Stimulated activated CD8-positive, alpha-beta memory T cell treated with anti-CD3 and anti-CD28 coated beads, Interleukin-4, amount 100 ng/mL, for 1 hour (primary cell): ENCODE measurements around the gene LNPEP.

Experiments used
- DNase-seq, 2 donors: peaks; one replicate each; pipeline ENCODE4 v3.0.0-alpha.2; 2020; ENCODE audit warnings: low read depth in 2 of 2, low spot score in 1 of 2

Gene LNPEP

DNA sequence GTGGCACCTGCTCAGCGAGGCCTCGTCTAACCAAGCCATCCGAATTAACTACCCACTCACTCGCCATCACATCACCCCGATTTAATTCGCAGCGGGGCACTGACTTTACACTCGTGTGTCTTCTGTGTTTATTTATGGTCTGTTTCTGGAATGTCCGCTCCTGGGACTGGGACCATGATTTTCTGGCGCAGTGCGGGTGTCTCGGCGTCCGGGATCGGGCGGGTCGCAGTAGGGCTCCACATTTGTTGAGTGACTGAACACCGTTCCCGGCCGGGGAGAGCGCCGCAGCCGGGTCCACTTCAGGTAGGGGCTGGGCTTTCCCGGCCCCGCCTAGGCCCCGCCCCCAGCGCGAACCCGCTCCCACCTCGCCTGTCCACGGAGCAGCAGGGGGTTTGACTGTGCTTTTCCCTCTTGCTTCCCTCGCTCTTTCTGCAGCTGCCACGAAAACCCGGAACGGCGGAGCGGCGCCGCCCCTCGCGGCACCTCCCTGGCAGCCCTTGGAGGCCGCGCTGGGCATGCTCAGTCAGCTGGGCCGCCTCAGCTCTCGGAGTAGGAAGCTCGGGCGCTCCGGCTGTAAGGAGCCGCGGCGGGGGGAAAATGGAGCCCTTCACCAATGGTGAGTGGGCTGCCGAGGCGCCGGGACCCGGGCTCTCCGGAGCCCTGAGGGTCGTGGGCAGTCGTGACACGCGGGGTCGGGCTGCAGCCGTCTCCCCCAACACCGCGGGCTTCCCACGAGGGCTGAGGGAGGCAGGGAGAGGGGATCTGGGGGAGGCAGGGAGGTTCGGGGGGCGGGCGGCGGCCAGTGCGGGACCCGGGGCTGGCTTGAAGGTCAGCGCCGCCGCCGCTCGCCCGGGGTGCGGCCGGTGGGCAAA, at the start of gene LNPEP:
TSS of gene LNPEP (plus strand) at position 522 of the 872 bp plus-strand sequence. CDS start at position 598, 76 bp downstream.
- peak; percentile 79 to 90 for DNase-seq

DNA sequence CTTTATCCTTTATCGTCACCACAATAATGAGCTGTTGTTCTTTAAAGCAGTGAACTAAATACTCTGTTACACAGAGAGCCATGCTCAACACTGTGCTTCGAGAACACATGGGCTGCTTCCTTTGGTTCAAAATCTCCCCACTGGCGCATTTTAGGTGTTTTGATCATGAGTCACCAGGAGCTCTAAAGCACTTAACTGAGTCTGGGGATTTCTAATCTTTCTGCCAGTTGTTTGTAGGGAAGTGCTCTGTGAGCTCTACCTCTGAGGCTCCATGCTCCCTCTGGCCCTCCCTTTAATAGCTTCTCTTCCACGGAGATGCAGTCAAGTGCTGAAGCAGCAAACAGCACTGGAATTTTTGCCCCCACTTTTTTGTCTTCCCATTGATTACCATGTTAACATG, 42.5 kb upstream of the LNPEP start:
- no peak for DNase-seq

DNA sequence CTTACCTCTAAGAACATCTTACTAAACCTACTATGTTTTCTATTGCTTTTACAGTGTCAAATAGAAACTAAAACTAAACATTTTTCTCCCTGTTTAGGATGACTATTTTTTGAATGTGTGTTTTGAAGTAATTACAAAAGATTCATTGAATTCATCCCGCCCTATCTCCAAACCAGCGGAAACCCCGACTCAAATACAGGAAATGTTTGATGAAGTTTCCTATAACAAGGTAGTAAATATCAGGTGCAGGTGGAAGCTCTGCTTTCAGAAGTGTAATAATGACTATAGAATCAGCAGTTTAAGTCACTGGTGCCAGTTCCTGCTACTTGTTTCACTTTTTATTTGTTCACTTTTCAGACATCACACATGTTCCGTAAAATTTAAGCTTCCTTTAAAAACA, 39.6 kb upstream of the LNPEP start:
- no peak for DNase-seq

GRCh38 chr5:96896806-96897205, 39.1 kb upstream of the LNPEP start:
- DNase-seq: no peak

GRCh38 chr5:96901384-96901783, 34.5 kb upstream of the LNPEP start:
- no peak for DNase-seq

DNA sequence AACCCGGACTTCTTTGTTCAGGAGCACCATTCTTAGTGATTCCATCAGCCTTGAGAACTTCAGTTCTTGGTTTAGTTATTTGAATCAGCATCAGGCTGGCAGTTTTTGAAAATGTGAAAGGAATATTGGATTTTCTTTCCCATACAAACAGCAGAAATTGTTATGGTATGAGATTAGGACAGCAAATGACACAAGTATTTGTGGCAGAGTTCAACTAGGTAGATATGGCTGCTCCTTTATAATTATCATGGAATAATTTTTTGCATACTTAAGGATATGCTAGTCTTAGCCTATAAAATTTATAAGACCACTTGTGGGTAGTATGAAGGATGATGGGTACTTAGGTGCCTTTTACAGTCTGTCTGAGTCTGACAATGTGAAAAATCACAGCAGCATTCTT, 34.0 kb upstream of the LNPEP start:
- DNase-seq: no peak

- DNase-seq: no peak
Observed at GRCh38 chr5:96902876-96903275, 33.0 kb upstream of the LNPEP start.

DNA sequence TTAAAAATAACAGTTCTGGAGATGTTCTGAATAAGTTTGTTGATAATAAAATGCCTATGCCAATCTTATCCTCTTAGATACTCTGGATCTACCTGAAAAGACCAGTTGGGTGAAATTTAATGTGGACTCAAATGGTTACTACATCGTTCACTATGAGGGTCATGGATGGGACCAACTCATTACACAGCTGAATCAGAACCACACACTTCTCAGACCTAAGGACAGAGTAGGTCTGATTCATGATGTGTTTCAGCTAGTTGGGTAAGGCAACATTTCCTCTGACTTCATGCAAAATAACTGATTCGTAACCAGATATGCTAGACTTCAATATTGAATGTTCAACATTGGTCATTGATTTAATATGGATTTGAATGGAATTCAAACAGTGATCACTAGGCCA, 32.6 kb upstream of the LNPEP start:
- no peak for DNase-seq

- DNase-seq: no peak
Observed at GRCh38 chr5:96904054-96904931, 31.6 kb upstream of the LNPEP start.

GRCh38 chr5:96905864-96906263, 30.0 kb upstream of the LNPEP start:
- no peak for DNase-seq

GRCh38 chr5:96909003-96909402, 26.9 kb upstream of the LNPEP start:
- no peak for DNase-seq

- DNase-seq: no peak
Observed at GRCh38 chr5:96909435-96909834, 26.4 kb upstream of the LNPEP start.

- DNase-seq: no peak
Observed at GRCh38 chr5:96911139-96911538, 24.7 kb upstream of the LNPEP start.

DNA sequence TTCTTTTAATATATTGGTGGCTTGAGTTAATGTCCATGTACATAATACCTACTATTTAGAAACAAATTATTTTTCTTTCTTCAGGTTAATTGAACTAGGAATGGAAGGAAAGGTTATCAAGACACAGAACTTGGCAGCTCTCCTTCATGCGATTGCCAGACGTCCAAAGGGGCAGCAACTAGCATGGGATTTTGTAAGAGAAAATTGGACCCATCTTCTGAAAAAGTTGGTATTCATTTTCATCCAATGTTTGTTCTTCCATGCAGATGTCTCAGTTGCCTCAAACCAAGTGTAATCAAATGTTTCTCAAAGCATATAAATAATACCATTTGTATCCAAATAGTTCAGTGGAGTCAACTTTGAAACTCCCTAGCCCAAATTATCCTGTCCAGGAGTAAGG, 22.6 kb upstream of the LNPEP start:
- DNase-seq: no peak

GRCh38 chr5:96919754-96920197, 16.1 kb upstream of the LNPEP start:
- no peak for DNase-seq

- DNase-seq: no peak
Observed at GRCh38 chr5:96920744-96921355, 15.0 kb upstream of the LNPEP start.

DNA sequence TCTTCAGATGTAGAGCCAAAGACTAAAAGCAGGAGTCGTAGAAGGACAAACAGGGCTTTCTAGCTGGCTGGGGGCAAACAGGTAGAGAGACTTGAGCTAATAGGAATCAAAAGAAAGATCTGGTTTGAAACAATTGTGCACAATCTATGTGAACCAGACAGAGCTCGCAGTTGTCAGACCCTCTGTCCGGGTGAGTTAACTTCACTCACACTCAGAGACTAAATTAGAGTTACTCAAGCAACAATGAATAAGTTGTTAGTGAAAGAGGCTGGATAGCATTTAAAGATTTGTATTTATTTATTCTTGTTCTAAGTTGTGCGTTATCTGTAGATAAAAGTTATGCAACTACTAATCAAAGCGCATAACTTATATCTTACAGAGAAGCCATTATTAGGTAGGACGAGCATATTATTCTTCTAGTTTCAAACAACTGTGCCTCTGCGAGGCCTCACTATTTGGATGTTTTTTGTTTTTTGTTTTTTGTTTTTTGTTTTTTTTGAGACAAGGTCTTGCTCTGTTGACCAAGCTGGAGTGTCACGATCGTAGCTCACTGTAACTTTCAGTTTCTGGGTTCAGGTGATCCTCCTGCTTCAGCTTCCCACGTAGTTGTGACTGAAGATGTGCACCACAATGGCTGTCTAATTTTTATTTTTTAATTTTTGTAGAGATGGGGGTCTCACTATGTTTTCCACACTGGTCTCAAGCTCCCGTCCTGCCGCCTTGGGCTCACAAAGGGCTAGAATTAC, 13.2 kb upstream of the LNPEP start:
- DNase-seq: no peak

GRCh38 chr5:96924016-96924443, 11.8 kb upstream of the LNPEP start:
- DNase-seq: no peak

- DNase-seq: no peak
Observed at GRCh38 chr5:96926276-96926675, 9.6 kb upstream of the LNPEP start.

DNA sequence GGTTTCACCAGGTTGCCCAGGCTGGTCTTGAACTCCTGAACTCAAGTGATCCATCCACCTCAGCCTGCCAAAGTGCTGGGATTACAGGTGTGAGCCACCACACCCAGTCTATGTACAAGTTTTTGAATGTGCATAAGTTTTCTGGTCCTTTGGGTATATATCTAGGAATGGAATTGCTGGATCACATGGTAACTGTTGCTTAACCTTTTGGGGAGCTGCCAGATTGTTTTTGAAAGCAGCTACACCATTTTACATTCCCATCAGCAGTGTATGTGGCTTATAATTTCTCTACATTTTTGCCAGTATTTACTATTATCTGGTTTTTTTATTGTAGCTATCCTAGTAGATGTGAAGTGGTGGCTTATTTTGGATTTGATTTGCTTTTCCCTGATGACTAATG, 8.9 kb upstream of the LNPEP start:
- DNase-seq: no peak
